Breast epithelium (tissue), 4 donors: Measurements from ENCODE around the gene RNLS. TPM values are rescaled to one million over a fixed set of nuclear protein-coding genes. Genes with fewer than 3 reads are reported as not detected.

Experiments
- DNase-seq, 2 donors: peaks; one replicate each; pipeline ENCODE4 v3.0.0-alpha.2; 2019; ENCODE audit warnings: low spot score in 2 of 2
- H3K27ac ChIP-seq, 2 donors: fragments of 200-600 bp; sonication (generic) in 1 of 2; one replicate each; pipeline ENCODE4 v1.5.1; 2016 to 2019; ENCODE audit warnings: mild to moderate bottlenecking in 1 of 2
- H3K27me3 ChIP-seq, 2 donors: fragments of 200-600 bp; sonication (generic) in 1 of 2; one replicate each; pipeline versions ENCODE4 v1.5.1 to v1.6.0; 2017 to 2019; ENCODE audit warnings: control low read depth in 1 of 2, mild to moderate bottlenecking in 1 of 2
- H3K36me3 ChIP-seq: fragments of 200-600 bp; one replicate; pipeline ENCODE4 v1.5.1; 2019
- H3K4me1 ChIP-seq, 2 donors: fragments of 200-600 bp; sonication (generic); one replicate each; pipeline ENCODE4 v1.5.1; 2016 to 2019; ENCODE audit warnings: control low read depth in 1 of 2
- H3K4me3 ChIP-seq, 3 donors: fragments of 200-600 bp; sonication (generic); 1 replicate in 2 of 3; 2 replicates in 1 of 3; pipeline ENCODE4 v1.5.1; 2016 to 2019; ENCODE audit warnings: mild to moderate bottlenecking in 3 of 3, moderate library complexity in 2 of 3
- H3K9me3 ChIP-seq, 2 donors: fragments of 200-600 bp; sonication (generic) in 1 of 2; one replicate each; pipeline ENCODE4 v1.5.1; 2016 to 2019; ENCODE audit warnings: control low read depth in 1 of 2
- CTCF ChIP-seq, 3 donors: fragments of 450-650 bp; IDR thresholded peaks; one replicate each; pipeline ENCODE4 v1.5.1; 2016 to 2017; ENCODE audit warnings: antibody characterized with exemption in 3 of 3, mild to moderate bottlenecking in 3 of 3, moderate library complexity in 3 of 3
- POLR2A ChIP-seq: fragments of 450-650 bp; IDR thresholded peaks from one replicate; pipeline ENCODE4 v1.6.1; 2016; ENCODE audit warnings: antibody characterized with exemption, mild to moderate bottlenecking, moderate library complexity
- POLR2AphosphoS5 ChIP-seq, 3 donors: sonication (generic); formaldehyde crosslinking; IDR thresholded peaks; one replicate each; pipeline ENCODE4 v1.6.1; 2017; ENCODE audit warnings: antibody characterized with exemption in 3 of 3
- intact Hi-C: fragments of 100-400 bp; cut with DNase I; formaldehyde crosslinking; loops from one replicate; pipeline ENCODE4 v1.15.1; 2023; ENCODE audit warnings: low total_unique reads
- total RNA-seq, 3 donors: library from RNA; depleted of rRNA; stranded (reverse); fragments of >200 nt; gene quantifications; one replicate each; pipeline ENCODE4 v1.1.0, GENCODE V29; 2016

RNLS gene
- total RNA-seq, 3 donors from 2014 or later, result 27.9 to 32.1 (median 29.1) TPM

DNA sequence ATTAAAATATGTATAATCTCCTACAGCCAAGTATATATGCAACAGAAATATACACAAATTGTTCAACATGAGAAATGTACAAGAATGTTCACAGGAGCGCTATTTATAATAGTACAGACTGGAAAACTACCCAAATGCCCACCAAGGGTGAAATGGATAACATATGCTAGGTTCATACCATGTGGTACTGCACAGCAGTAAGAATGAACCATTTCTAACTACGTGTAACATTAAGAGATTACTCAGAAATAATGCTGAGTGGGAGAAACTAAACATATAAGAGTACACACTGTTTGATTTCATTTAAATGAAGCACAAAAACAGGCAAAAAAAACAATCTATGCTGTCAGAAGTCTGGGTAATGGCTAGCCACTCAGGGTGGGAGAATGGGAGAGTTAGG is 45.8 kb downstream of the RNLS start:
- no peaks in the 10 kb centered on the region for H3K9me3 ChIP-seq
- no peak overlapping the region for H3K4me3 ChIP-seq
- H3K27ac ChIP-seq, result peak overlapping the region; percentile 37 to 64
- no peaks in the 10 kb centered on the region for H3K27me3 ChIP-seq
- H3K36me3 ChIP-seq, result no peaks in the 10 kb centered on the region
- TF ChIP-seq POLR2A (no peak), POLR2AphosphoS5 (IDR thresholded peaks at IDR 0.05) (no peak)
- DNase-seq, result no peak
- H3K4me1 ChIP-seq, result no peaks in the 10 kb centered on the region
- intact Hi-C loops, result loop anchor here (10.0 kb wide), 1 partner anchor 763 kb away; no protein-coding TSS in a partner anchor

DNA sequence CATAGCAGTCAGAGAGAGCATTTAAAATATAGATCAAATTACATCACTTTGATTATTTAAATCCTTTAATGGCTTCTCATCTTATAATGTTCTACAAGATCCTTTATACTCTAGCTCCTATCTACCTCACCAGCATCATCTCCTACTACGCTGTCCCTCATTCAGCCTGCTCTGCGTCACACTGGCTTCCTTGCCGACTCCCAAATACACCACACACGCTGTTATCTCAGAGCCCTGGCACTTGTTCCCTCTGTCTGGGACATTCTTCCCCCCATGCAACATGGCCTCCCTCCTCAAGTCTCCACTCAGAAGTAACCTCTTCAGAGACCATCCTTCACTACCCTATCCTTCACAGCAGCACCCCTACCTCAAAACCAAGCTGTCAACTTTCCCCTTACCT is 46.7 kb downstream of the RNLS start:
- Histone ChIP-seq H3K4me3 (no peak overlapping the region), H3K36me3 (no peaks in the 10 kb centered on the region), H3K4me1 (no peaks in the 10 kb centered on the region), H3K27ac (no peak overlapping the region), H3K9me3 (no peaks in the 10 kb centered on the region), H3K27me3 (no peaks in the 10 kb centered on the region)
- no peak for DNase-seq
- TF ChIP-seq CTCF (IDR thresholded peaks at IDR 0.05) (no peak), POLR2AphosphoS5 (IDR thresholded peaks at IDR 0.05) (no peak), POLR2A (no peak)
- intact Hi-C loops, result loop anchor here (10.0 kb wide), 1 partner anchor 762 kb away; no protein-coding TSS in a partner anchor

- H3K4me3 ChIP-seq, result no peak overlapping the region
- TF ChIP-seq POLR2AphosphoS5 (IDR thresholded peaks at IDR 0.05), result no peak
- TF ChIP-seq POLR2A, result no peak
- TF ChIP-seq CTCF (IDR thresholded peaks at IDR 0.05), result no peak
- no peaks in the 10 kb centered on the region for H3K27me3 ChIP-seq
- no peaks in the 10 kb centered on the region for H3K36me3 ChIP-seq
- no peaks in the 10 kb centered on the region for H3K4me1 ChIP-seq
- DNase-seq, result no peak
- no peak overlapping the region for H3K27ac ChIP-seq
- no peaks in the 10 kb centered on the region for H3K9me3 ChIP-seq
- intact Hi-C loops, result loop anchor here (10.0 kb wide), 1 partner anchor 759 kb away; no protein-coding TSS in a partner anchor
Measured at GRCh38 chr10:88534072-88534665, 48.9 kb downstream of the RNLS start.

GRCh38 chr10:88531392-88532052 is 51.6 kb downstream of the RNLS start:
- DNase-seq, result no peak
- no peaks in the 10 kb centered on the region for H3K9me3 ChIP-seq
- no peaks in the 10 kb centered on the region for H3K36me3 ChIP-seq
- H3K4me1 ChIP-seq, result no peaks in the 10 kb centered on the region
- H3K4me3 ChIP-seq, result no peak overlapping the region
- no peaks in the 10 kb centered on the region for H3K27me3 ChIP-seq
- no peak overlapping the region for H3K27ac ChIP-seq
- intact Hi-C loops, result loop anchor here (10.0 kb wide), 1 partner anchor 757 kb away; no protein-coding TSS in a partner anchor
- TF ChIP-seq POLR2AphosphoS5 (IDR thresholded peaks at IDR 0.05) (no peak), CTCF (IDR thresholded peaks at IDR 0.05) (no peak), POLR2A (no peak)

DNA sequence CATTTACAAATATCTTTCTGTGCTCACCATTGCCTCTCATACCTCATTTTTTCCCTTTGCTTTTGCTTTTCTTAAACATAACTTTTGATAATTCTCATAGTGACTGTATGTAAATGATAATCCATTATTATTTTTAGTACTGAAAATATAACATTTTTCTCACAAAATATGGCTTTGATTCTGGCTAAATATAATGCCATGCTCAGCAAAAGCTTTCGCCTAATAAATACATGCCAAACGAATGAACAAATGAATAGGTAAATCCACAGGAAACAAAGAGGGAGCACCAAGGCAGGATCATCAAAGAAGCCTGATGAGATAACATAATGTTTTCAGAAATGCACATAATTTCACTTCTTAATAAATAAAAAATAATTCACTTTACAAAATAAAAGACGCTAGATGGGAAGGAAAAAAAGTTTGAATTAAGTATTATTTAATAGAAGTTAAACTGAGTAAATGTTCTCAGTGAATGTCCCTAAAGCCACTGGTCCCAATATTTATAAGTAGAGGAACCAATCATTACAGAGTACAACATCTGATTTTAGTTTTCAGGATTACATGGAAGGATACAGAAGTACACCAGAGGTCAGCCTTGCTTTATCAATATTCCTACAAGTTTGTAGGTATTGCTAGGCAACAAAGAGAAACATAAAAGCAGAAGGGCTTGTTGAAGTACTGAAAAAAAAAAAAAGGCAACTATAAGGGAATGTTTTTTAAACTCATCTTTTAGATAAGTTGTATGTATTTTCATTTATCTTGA is 52.3 kb downstream of the RNLS start:
- Histone ChIP-seq H3K4me3 (no peak overlapping the region), H3K4me1 (no peaks in the 10 kb centered on the region), H3K36me3 (no peaks in the 10 kb centered on the region), H3K27ac (no peak overlapping the region), H3K27me3 (no peaks in the 10 kb centered on the region), H3K9me3 (no peaks in the 10 kb centered on the region)
- TF ChIP-seq CTCF (IDR thresholded peaks at IDR 0.05) (no peak), POLR2AphosphoS5 (IDR thresholded peaks at IDR 0.05) (no peak), POLR2A (no peak)
- no peak for DNase-seq
- intact Hi-C loops, result loop anchor here (10.0 kb wide), 1 partner anchor 756 kb away; no protein-coding TSS in a partner anchor
